Psoas muscle (tissue), 8 donors: ENCODE measurements around the gene IDUA. TPM values are rescaled to one million over a fixed set of nuclear protein-coding genes. Genes with fewer than 3 reads are reported as not detected.

ENCODE experiments used
- ATAC-seq, 4 donors: fragments of 200-7000 bp; cut with Tn5 transposase; one replicate each; pipeline ENCODE4 v1.9.1; 2020; ENCODE audit warnings: moderate library complexity in 3 of 4, mild to moderate bottlenecking in 2 of 4
- DNase-seq, 2 donors: peaks; one replicate each; pipeline ENCODE4 v3.0.0-alpha.2; 2020
- H3K27ac ChIP-seq: fragments of 200-600 bp; one replicate; pipeline ENCODE4 v1.8.0; 2022
- H3K27me3 ChIP-seq, 3 donors: fragments of 200-600 bp in 1 of 3; one replicate each; pipeline versions ENCODE4 v1.6.1 to v1.8.0; 2013 to 2022; ENCODE audit warnings: low read length in 2 of 3, mild to moderate bottlenecking in 2 of 3, moderate library complexity in 1 of 3; ENCODE audit not compliant: insufficient read depth in 3 of 3
- H3K36me3 ChIP-seq, 2 donors: fragments of 200-600 bp in 1 of 2; one replicate each; pipeline versions ENCODE4 v1.6.1 to v1.8.0; 2013 to 2022; ENCODE audit warnings: low read depth in 1 of 2, mild to moderate bottlenecking in 1 of 2, moderate library complexity in 1 of 2; ENCODE audit not compliant: insufficient read depth in 1 of 2
- H3K4me1 ChIP-seq: fragments of 200-600 bp; one replicate; pipeline ENCODE4 v1.8.0; 2022
- H3K4me3 ChIP-seq: fragments of 200-600 bp; one replicate; pipeline ENCODE4 v1.8.0; 2022; ENCODE audit warnings: mild to moderate bottlenecking
- H3K9me3 ChIP-seq: fragments of 200-600 bp; one replicate; pipeline ENCODE4 v1.8.0; 2022
- CTCF ChIP-seq: fragments of 200-600 bp; IDR thresholded peaks from one replicate; pipeline ENCODE4 v1.8.0; 2022; ENCODE audit warnings: antibody characterized with exemption
- WGBS, 3 donors: extraction: QIAGEN DNeasy Blood & Tissue Kit; methylation state at CpG; one replicate each; pipeline versions ENCODE4 v1.1.6 to v1.1.7; 2013; 5-methylcytosine and 5-hydroxymethylcytosine counted together
- intact Hi-C, 2 donors: fragments of 100-400 bp; cut with DNase I; formaldehyde crosslinking; loops; one replicate each; pipeline versions ENCODE4 v1.11.0 to v1.14.2; 2022
- polyA plus RNA-seq, 3 donors: library from polyadenylated mRNA; stranded (reverse); fragments of 200-250 nt; gene quantifications; one replicate each; pipeline ENCODE4 v1.2.3, GENCODE V29; 2013
- total RNA-seq, 4 donors: library from RNA; stranded (reverse); fragmentation: NEBNext Ultra II Directional in 2 of 4; extraction: Animal tissue kit (Norgen Biotek cat#: 25700) in 2 of 4; gene quantifications; one replicate each; pipeline versions ENCODE4 v1.2.1 to v1.2.4, GENCODE V29; 2021 to 2023
- donor health status: healthy with polysubstance abuse.
- donor health status: DM: no; HTN: no; CAD: no; lungs with moderate emphysema.
- donor health status: Bipolar disorder and iron deficiency.
- donor health status: healthy.
- donor health status: DM: yes; HTN: yes; CAD: no.
- donor health status: DM: no; HTN: no; CAD: no.
- donor health status: DM: no; HTN: no; CAD: no.
- donor health status: DM: yes; HTN: yes; CAD: no.

The IDUA gene
- total and polyA plus RNA-seq, 7 donors = 1.3 to 6.0 (median 5.1) TPM

GRCh38 chr4:958314-958665 is 28.6 kb upstream of the IDUA start:
- Histone ChIP-seq H3K36me3 (peaks cover 2 to 65% of the 10 kb centered on the region in 2 donors), H3K4me3 (no peak overlapping the region), H3K27me3 (no peaks in the 10 kb centered on the region), H3K27ac (no peak overlapping the region), H3K9me3 (no peaks in the 10 kb centered on the region), H3K4me1 (no peaks in the 10 kb centered on the region)
- 90 to 93% (median 91%) methylated on average over 17 of the region's 17 CpGs for WGBS, 3 donors
- DNase-seq (peak in 1 of 2 donors; percentile 54), ATAC-seq (no peak)
- intact Hi-C loops = no loop called here
- TF ChIP-seq CTCF = no peak

GRCh38 chr4:958696-959337 is 28.0 kb upstream of the IDUA start:
- Histone ChIP-seq H3K4me3 (no peak overlapping the region), H3K27me3 (no peaks in the 10 kb centered on the region), H3K9me3 (no peaks in the 10 kb centered on the region), H3K27ac (no peak overlapping the region), H3K36me3 (peaks cover 2 to 59% of the 10 kb centered on the region in 2 donors), H3K4me1 (no peaks in the 10 kb centered on the region)
- intact Hi-C loops = no loop called here
- no peak for TF ChIP-seq CTCF
- ATAC-seq (no peak), DNase-seq (peak in 1 of 2 donors; percentile 29)
- WGBS, 3 donors = 80 to 85% (median 83%) methylated on average over 17 of the region's 17 CpGs

- Histone ChIP-seq H3K4me1 (no peaks in the 10 kb centered on the region), H3K9me3 (no peaks in the 10 kb centered on the region), H3K27ac (no peak overlapping the region), H3K4me3 (no peak overlapping the region), H3K27me3 (no peaks in the 10 kb centered on the region), H3K36me3 (peaks cover 2 to 53% of the 10 kb centered on the region in 2 donors)
- WGBS, 3 donors = 75 to 81% (median 79%) methylated on average over 24 of the region's 24 CpGs
- TF ChIP-seq CTCF = no peak
- DNase-seq (peak in 1 of 2 donors; percentile 34), ATAC-seq (no peak)
- intact Hi-C loops = no loop called here
Observed at GRCh38 chr4:959338-960139, 27.3 kb upstream of the IDUA start.

DNA sequence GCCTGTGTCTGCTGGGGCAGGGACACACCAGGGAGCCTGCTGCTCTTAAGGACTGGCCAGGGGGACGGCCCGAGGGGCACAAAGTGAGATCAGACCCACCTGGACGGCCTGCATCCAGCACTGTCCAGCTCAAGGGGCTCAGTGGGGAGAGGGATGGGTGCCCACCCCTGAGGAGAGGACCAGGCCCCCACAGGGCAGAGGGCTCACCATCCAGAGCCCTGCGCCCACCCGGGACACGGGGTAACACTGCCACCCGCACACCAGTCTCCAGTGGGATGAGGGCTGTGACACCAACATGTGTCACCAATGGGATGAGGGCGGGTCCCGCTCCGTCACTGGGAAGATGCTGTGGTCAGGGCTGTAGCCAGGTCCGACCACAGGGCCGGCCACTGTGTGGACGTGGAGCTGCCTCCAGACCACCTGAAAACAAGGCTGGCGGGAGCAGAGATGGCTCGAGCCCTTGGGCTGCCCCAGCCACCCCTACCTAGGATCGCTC is 26.7 kb upstream of the IDUA start:
- WGBS, 3 donors = 82 to 84% (median 83%) methylated on average over 16 of the region's 16 CpGs
- H3K4me3 ChIP-seq = no peak overlapping the region
- no peak for TF ChIP-seq CTCF
- DNase-seq (peak in 1 of 2 donors; percentile 45), ATAC-seq (peak in 1 of 4 donors; percentile 19)
- intact Hi-C loops = no loop called here
- no peaks in the 10 kb centered on the region for H3K4me1 ChIP-seq
- no peaks in the 10 kb centered on the region for H3K9me3 ChIP-seq
- no peak overlapping the region for H3K27ac ChIP-seq
- H3K27me3 ChIP-seq = no peaks in the 10 kb centered on the region
- H3K36me3 ChIP-seq = peaks cover 2 to 47% of the 10 kb centered on the region in 2 donors
